HEK293 (cell line): ENCODE measurements around the gene ELN.

Experiments
- CTCF ChIA-PET: fragments of 350-600 bp; formaldehyde crosslinking; extraction: SDS; loops from one replicate; lab custom pipeline; 2021; ENCODE audit warnings: antibody characterized with exemption; lab: Yijun Ruan, JAX
- POLR2A ChIA-PET: fragments of 300-600 bp; formaldehyde crosslinking; extraction: SDS; loops from one replicate; lab custom pipeline; 2020; ENCODE audit warnings: antibody characterized with exemption, inconsistent platforms; lab: Yijun Ruan, JAX
- H3K27ac ChIP-seq: fragments of 200-500 bp; sonication (Bioruptor generic); 2 replicates; pipeline ENCODE4 v1.5.1; 2014; ENCODE audit warnings: low read depth, low read length, control low read depth, inconsistent platforms; ENCODE audit errors: extremely low read depth
- H3K36me3 ChIP-seq, 2 experiments: fragments of 200-500 bp in 1 of 2; sonication (Bioruptor generic) in 1 of 2; 1 replicate in 1 of 2; 2 replicates in 1 of 2; pipeline ENCODE4 v1.5.1; 2014 to 2017; ENCODE audit warnings: inconsistent platforms in 2 of 2, low read length in 2 of 2; ENCODE audit not compliant: control insufficient read depth in 2 of 2, insufficient read depth in 1 of 2
- H3K4me1 ChIP-seq: fragments of 200-500 bp; sonication (Bioruptor generic); 2 replicates; pipeline ENCODE4 v1.5.1; 2014; ENCODE audit warnings: mild to moderate bottlenecking, low read length, inconsistent platforms; ENCODE audit not compliant: control insufficient read depth, insufficient read depth
- H3K4me3 ChIP-seq: 2 replicates; pipeline ENCODE4 v1.5.1; 2011; ENCODE audit warnings: low read depth, mild to moderate bottlenecking, control low read depth, low read length, moderate library complexity
- H3K9me3 ChIP-seq: fragments of 200-500 bp; sonication (Bioruptor generic); 2 replicates; pipeline ENCODE4 v1.5.1; 2014; ENCODE audit warnings: low read depth, low read length, inconsistent platforms; ENCODE audit not compliant: control insufficient read depth, insufficient read depth
- BCL11B ChIP-seq: fragments of 450-650 bp; formaldehyde crosslinking; IDR thresholded peaks from 2 replicates; pipeline ENCODE4 v1.5.1; 2016; ENCODE audit warnings: low read depth, missing biosample characterization, missing genetic modification characterization
- FEZF1 ChIP-seq: fragments of 450-650 bp; formaldehyde crosslinking; IDR thresholded peaks from 2 replicates; pipeline ENCODE4 v1.5.1; 2016; ENCODE audit warnings: missing biosample characterization, missing genetic modification characterization
- GLI2 ChIP-seq: fragments of 450-650 bp; formaldehyde crosslinking; IDR thresholded peaks from 2 replicates; pipeline ENCODE4; 2017; ENCODE audit warnings: missing biosample characterization, missing genetic modification characterization, low read depth, borderline replicate concordance
- SP3 ChIP-seq: fragments of 450-650 bp; formaldehyde crosslinking; IDR thresholded peaks from 2 replicates; pipeline ENCODE4 v1.5.1; 2016; ENCODE audit warnings: missing biosample characterization, missing genetic modification characterization
- TCF7L2 ChIP-seq: IDR thresholded peaks from 2 replicates; pipeline ENCODE4 v1.6.1; 2011; ENCODE audit warnings: low read depth, mild to moderate bottlenecking, inconsistent platforms, low read length, moderate library complexity, borderline replicate concordance
- YY1 ChIP-seq: fragments of 450-650 bp; formaldehyde crosslinking; IDR thresholded peaks from 2 replicates; pipeline ENCODE4 v1.5.1; 2018; ENCODE audit warnings: missing biosample characterization, missing genetic modification characterization
- ZBTB1 ChIP-seq: fragments of 450-650 bp; formaldehyde crosslinking; IDR thresholded peaks from 2 replicates; pipeline ENCODE4 v1.5.1; 2016; ENCODE audit warnings: missing biosample characterization, missing genetic modification characterization
- ZBTB11 ChIP-seq: fragments of 450-650 bp; formaldehyde crosslinking; conservative IDR thresholded peaks from 2 replicates; pipeline ENCODE4 v1.5.1; 2016; ENCODE audit warnings: low read depth, missing biosample characterization, missing genetic modification characterization
- ZBTB20 ChIP-seq: fragments of 450-650 bp; formaldehyde crosslinking; IDR thresholded peaks from 2 replicates; pipeline ENCODE4 v1.5.1; 2016; ENCODE audit warnings: missing biosample characterization, missing genetic modification characterization
- ZBTB48 ChIP-seq: fragments of 450-650 bp; formaldehyde crosslinking; IDR thresholded peaks from 2 replicates; pipeline ENCODE4 v1.5.1; 2016; ENCODE audit warnings: missing biosample characterization, missing genetic modification characterization
- ZFP37 ChIP-seq: fragments of 450-650 bp; formaldehyde crosslinking; IDR thresholded peaks from 2 replicates; pipeline ENCODE4 v1.5.1; 2016; ENCODE audit warnings: missing biosample characterization, missing genetic modification characterization
- ZIC2 ChIP-seq: fragments of 450-650 bp; formaldehyde crosslinking; IDR thresholded peaks from 2 replicates; pipeline ENCODE4 v1.5.1; 2016; ENCODE audit warnings: missing biosample characterization, missing genetic modification characterization
- ZNF112 ChIP-seq: fragments of 450-650 bp; formaldehyde crosslinking; IDR thresholded peaks from 2 replicates; pipeline ENCODE4 v1.5.0; 2017; ENCODE audit warnings: missing biosample characterization, missing genetic modification characterization
- ZNF114 ChIP-seq: fragments of 450-650 bp; formaldehyde crosslinking; IDR thresholded peaks from 2 replicates; pipeline ENCODE4 v1.5.0; 2017; ENCODE audit warnings: missing biosample characterization, missing genetic modification characterization
- ZNF140 ChIP-seq: fragments of 450-650 bp; formaldehyde crosslinking; IDR thresholded peaks from 2 replicates; pipeline ENCODE4 v1.5.1; 2016; ENCODE audit warnings: missing biosample characterization, missing genetic modification characterization
- ZNF2 ChIP-seq: fragments of 450-650 bp; formaldehyde crosslinking; IDR thresholded peaks from 2 replicates; pipeline ENCODE4 v1.5.1; 2016; ENCODE audit warnings: missing biosample characterization, missing genetic modification characterization
- ZNF274 ChIP-seq, 2 experiments: fragments of 200-500 bp in 1 of 2; fragments of 450-650 bp in 1 of 2; sonication (Bioruptor generic) in 1 of 2; formaldehyde crosslinking in 1 of 2; IDR thresholded peaks; 2 replicates each; pipeline versions ENCODE4 v1.5.1 to v1.6.1; 2014 to 2016; ENCODE audit warnings: borderline replicate concordance in 1 of 2, inconsistent platforms in 1 of 2, low read length in 1 of 2, missing biosample characterization in 1 of 2, missing genetic modification characterization in 1 of 2
- ZNF341 ChIP-seq: fragments of 450-650 bp; formaldehyde crosslinking; IDR thresholded peaks from 2 replicates; pipeline ENCODE4; 2016; ENCODE audit warnings: low read depth, missing biosample characterization, missing genetic modification characterization
- ZNF513 ChIP-seq: fragments of 450-650 bp; IDR thresholded peaks from 2 replicates; pipeline ENCODE4 v1.5.1; 2018; ENCODE audit warnings: missing biosample characterization, missing genetic modification characterization
- ZNF530 ChIP-seq: fragments of 450-650 bp; formaldehyde crosslinking; IDR thresholded peaks from 2 replicates; pipeline ENCODE4 v1.5.1; 2016; ENCODE audit warnings: low read depth, missing biosample characterization, missing genetic modification characterization
- ZNF544 ChIP-seq: fragments of 450-650 bp; formaldehyde crosslinking; IDR thresholded peaks from 2 replicates; pipeline ENCODE4 v1.5.0; 2017; ENCODE audit warnings: missing biosample characterization, missing genetic modification characterization
- ZNF600 ChIP-seq: fragments of 450-650 bp; formaldehyde crosslinking; IDR thresholded peaks from 2 replicates; pipeline ENCODE4 v1.5.1; 2016; ENCODE audit warnings: missing biosample characterization, missing genetic modification characterization
- ZNF777 ChIP-seq: fragments of 450-650 bp; formaldehyde crosslinking; IDR thresholded peaks from 2 replicates; pipeline ENCODE4 v1.5.1; 2017; ENCODE audit warnings: missing biosample characterization, missing genetic modification characterization, borderline replicate concordance
- ZNF785 ChIP-seq: fragments of 450-650 bp; formaldehyde crosslinking; IDR thresholded peaks from 2 replicates; pipeline ENCODE4 v1.5.1; 2016; ENCODE audit warnings: missing biosample characterization, missing genetic modification characterization

Gene ELN

GRCh38 chr7:74026903-74027682, 880 bp upstream of the ELN start (continued):
- TF ChIP-seq BCL11B (tag by site-specific recombination) (no peak), ZFP37 (tag by site-specific recombination) (no peak), ZNF341 (no peak), ZBTB11 (tag by site-specific recombination) (no peak), ZNF114 (tag by site-specific recombination) (no peak), ZBTB48 (no peak), TCF7L2 (no peak), ZNF112 (no peak)

GRCh38 chr7:74028321-74028838, 407 bp downstream of the ELN start:
- TF ChIP-seq ZIC2 (tag by site-specific recombination) = peak; percentile 69
- no peak for TF ChIP-seq ZNF2 (tag by site-specific recombination)
- Histone ChIP-seq H3K9me3 (no peaks in the 10 kb centered on the region), H3K36me3 (no peaks in the 10 kb centered on the region), H3K4me1 (no peaks in the 10 kb centered on the region), H3K4me3 (no peak overlapping the region), H3K27ac (no peak overlapping the region)
- ChIA-PET POLR2A (no interaction called here), CTCF (interaction anchor here (0.7 kb wide), 1 partner anchor 11 kb away, joined by 3 read pairs; no protein-coding TSS in a partner anchor)

GRCh38 chr7:74029089-74029785, 1.3 kb downstream of the ELN start:
- ChIA-PET CTCF (interaction anchor here (0.8 kb wide), 1 partner anchor 10 kb away, joined by 3 read pairs; no protein-coding TSS in a partner anchor), POLR2A (no interaction called here)
- no peak overlapping the region for H3K4me3 ChIP-seq
- no peaks in the 10 kb centered on the region for H3K4me1 ChIP-seq
- no peak overlapping the region for H3K27ac ChIP-seq
- TF ChIP-seq ZNF600 (peak; percentile 50), YY1 (tag by site-specific recombination) (no peak), ZNF777 (tag by site-specific recombination) (no peak)
- no peaks in the 10 kb centered on the region for H3K9me3 ChIP-seq
- no peaks in the 10 kb centered on the region for H3K36me3 ChIP-seq

GRCh38 chr7:74029991-74030415, 2.0 kb downstream of the ELN start:
- TF ChIP-seq ZNF140 (tag by site-specific recombination) = no peak
- TF ChIP-seq SP3 = no peak
- TF ChIP-seq GLI2 (tag by site-specific recombination) = no peak
- no peak for TF ChIP-seq ZNF544 (tag by site-specific recombination)
- TF ChIP-seq ZBTB20 (tag by site-specific recombination) = no peak
- TF ChIP-seq FEZF1 = no peak
- no peak for TF ChIP-seq ZNF777 (tag by site-specific recombination)
- TF ChIP-seq ZNF785 = no peak
- TF ChIP-seq ZNF513 (tag by site-specific recombination) = no peak
- TF ChIP-seq ZNF274 (IDR thresholded peaks at IDR 0.05; ENCODE audit: low read length) = no peak
- no peak for TF ChIP-seq ZNF274 (tag by site-specific recombination; IDR thresholded peaks at IDR 0.05; ENCODE audit: borderline replicate concordance)
- TF ChIP-seq ZBTB1 (tag by site-specific recombination) = no peak
- TF ChIP-seq ZNF530 (tag by site-specific recombination) = no peak
- CTCF ChIA-PET = interaction anchor here (0.6 to 0.8 kb wide), 2 partner anchors 9 to 135 kb away, joined by 3 read pairs; no protein-coding TSS in a partner anchor
- H3K4me1 ChIP-seq = no peaks in the 10 kb centered on the region
- no peak overlapping the region for H3K4me3 ChIP-seq
- H3K36me3 ChIP-seq = no peaks in the 10 kb centered on the region
- H3K9me3 ChIP-seq = no peaks in the 10 kb centered on the region
- H3K27ac ChIP-seq = no peak overlapping the region
- POLR2A ChIA-PET = no interaction called here
